Fibroblast of villous mesenchyme (primary cell): ENCODE data around the gene TPPP. TPM values are rescaled to one million over a fixed set of nuclear protein-coding genes. Genes with fewer than 3 reads are reported as not detected.

Source experiments
- DNase-seq: peaks from one replicate; pipeline ENCODE4 v3.0.0-alpha.2; 2010; ENCODE audit warnings: low read depth
- H3K4me3 ChIP-seq: 2 replicates; pipeline ENCODE4 v1.5.1; 2011; ENCODE audit warnings: low read depth, mild to moderate bottlenecking, low read length
- total RNA-seq: library from RNA; depleted of rRNA; stranded (reverse); fragments of >200 nt; gene quantifications from 2 replicates; pipeline ENCODE4 v1.2.3, GENCODE V29; 2012
- TF ChIP-seq, protein P1 (sequence below): IDR thresholded peaks from 2 replicates; pipeline ENCODE4 v1.5.1; 2012; ENCODE audit warnings: low read depth, mild to moderate bottlenecking, low read length; ENCODE audit not compliant: insufficient read depth

TPPP gene
- total RNA-seq, 1 donor = under 0.01 TPM

- H3K4me3 ChIP-seq = peak overlapping the region; percentile 83
- TF ChIP-seq, protein P1, sequence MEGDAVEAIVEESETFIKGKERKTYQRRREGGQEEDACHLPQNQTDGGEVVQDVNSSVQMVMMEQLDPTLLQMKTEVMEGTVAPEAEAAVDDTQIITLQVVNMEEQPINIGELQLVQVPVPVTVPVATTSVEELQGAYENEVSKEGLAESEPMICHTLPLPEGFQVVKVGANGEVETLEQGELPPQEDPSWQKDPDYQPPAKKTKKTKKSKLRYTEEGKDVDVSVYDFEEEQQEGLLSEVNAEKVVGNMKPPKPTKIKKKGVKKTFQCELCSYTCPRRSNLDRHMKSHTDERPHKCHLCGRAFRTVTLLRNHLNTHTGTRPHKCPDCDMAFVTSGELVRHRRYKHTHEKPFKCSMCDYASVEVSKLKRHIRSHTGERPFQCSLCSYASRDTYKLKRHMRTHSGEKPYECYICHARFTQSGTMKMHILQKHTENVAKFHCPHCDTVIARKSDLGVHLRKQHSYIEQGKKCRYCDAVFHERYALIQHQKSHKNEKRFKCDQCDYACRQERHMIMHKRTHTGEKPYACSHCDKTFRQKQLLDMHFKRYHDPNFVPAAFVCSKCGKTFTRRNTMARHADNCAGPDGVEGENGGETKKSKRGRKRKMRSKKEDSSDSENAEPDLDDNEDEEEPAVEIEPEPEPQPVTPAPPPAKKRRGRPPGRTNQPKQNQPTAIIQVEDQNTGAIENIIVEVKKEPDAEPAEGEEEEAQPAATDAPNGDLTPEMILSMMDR = no peak
- peak; percentile 13 for DNase-seq
These were observed 80.4 kb downstream of the TPPP start for GRCh38 chr5:612498-613424.

DNA sequence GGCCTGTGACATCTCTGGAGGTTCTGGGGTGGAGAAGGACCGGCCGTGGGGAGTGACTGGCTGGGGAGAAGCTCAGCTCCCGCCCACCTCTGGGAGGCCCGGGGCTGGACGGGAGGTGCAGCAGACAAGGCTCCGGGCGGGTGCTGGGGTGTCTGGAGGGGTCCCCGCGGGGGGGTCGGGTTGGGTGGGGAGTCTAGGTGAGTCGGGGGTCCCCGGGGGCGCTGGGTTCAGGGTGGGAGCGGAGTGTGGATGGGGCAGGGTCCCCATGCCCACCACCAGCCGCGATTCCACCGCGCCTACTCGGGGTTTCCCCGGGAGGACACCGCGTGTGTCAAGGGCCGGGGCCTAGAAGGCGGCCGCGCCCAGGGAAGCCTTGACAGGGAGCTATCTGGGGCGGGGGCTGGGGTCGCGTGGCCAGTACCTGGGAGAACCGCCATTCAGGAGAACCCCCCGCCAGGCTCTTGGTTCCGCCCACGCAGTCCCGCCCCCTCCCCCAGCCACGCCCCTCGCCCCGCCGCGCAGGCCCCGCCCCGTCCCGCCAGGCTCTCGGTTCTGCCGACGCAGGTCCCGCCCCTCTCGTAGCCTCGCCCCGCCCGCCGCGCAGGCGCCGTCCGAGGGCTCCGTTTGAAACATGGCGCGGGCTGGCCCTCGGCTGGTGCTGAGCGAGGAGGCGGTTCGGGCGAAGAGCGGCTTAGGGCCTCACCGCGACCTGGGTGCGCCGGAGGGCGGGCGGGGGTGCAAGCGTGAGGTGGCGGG, 81.2 kb downstream of the TPPP start, which contains the start of gene CEP72:
CEP72 (plus strand) TSS at position 610 of the 756 bp plus-strand sequence; CDS start at position 632, 22 bp downstream.
- DNase-seq = peak; percentile 82
- peak within 1 kb of the TSS; percentile 83 for H3K4me3 ChIP-seq
- TF ChIP-seq, protein P1 = no peak

DNA sequence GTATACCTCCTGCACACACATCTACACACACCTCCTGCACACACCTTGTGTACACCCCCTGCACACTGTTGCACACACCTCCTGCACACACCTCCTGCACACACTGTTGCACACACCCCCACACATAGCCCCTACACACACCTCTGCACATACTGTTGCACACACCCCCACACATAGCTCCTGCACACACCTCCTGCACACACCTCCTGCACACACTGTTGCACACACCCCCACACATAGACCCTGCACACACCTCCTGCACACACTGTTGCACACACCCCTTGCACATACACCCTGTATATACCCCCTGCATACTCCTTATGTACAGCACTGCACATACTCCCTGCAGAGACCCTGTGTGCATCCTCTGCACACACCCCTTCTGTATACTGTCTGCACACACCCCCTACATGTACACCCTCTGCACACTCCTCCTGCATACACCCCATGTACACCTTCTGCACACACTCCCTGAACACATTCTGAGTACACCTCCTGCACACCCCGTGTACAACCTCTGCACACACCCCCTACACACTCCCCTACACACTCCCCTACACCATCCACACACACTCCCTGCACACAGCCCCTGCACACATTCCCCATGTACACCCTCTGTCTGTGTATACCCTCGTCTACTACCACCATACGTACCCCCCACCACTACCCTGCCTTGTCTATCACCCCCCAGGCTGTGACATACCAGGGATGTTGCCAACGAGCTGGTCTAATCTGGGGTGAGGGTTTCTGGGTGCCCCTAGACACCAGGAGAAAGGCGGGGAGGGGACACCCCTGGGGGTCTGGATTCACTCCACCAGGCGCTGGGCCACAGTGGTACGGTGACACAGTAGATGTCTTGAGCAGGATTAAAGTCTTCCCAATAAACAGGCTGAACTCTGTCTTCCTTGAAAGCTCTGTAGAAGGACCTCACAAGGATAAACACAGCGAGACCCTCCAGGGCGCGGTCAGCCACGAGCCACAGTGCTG, 82.1 kb downstream of the TPPP start:
- DNase-seq = no peak
- TF ChIP-seq, protein P1 = no peak
- H3K4me3 ChIP-seq = peak overlapping the region; percentile 83

GRCh38 chr5:610011-610743, 83.0 kb downstream of the TPPP start:
- DNase-seq = no peak
- H3K4me3 ChIP-seq = no peak overlapping the region
- TF ChIP-seq, protein P1 = no peak

Other genes with a start within 250 kb of the TPPP start
- 0.86 and 0.97 TPM in 2 replicates for gene SLC9A3, start 168.9 kb downstream of the TPPP start, total RNA-seq
- gene CEP72, start 81.0 kb downstream of the TPPP start, total RNA-seq = 3.2 and 5.2 TPM in 2 replicates
- not detected in 2 replicates for gene ZDHHC11B, start 91.4 kb upstream of the TPPP start, total RNA-seq
- 0.64 and 0.86 TPM in 2 replicates for gene ZDHHC11, start 157.6 kb upstream of the TPPP start, total RNA-seq
- 35.0 and 35.4 TPM in 2 replicates for gene BRD9, start 199.4 kb upstream of the TPPP start, total RNA-seq
- 16.8 and 29.8 TPM in 2 replicates for gene TRIP13, start 199.5 kb upstream of the TPPP start, total RNA-seq